ENCODE results near the gene ERCC6L.

GRCh38 chrX:72202792-72203401 lies 35.9 kb downstream of the ERCC6L start:
- TF ChIP-seq POLR2A (IDR thresholded peaks at IDR 0.05) (no peak), CTCF (IDR thresholded peaks at IDR 0.05) (no peak)
